Body of pancreas (tissue), 4 donors: Measurements from ENCODE around the gene C19orf25.

Source experiments
- CTCF ChIP-seq, 7 experiments: fragments of 450-650 bp in 4 of 7; fragments of 200-600 bp in 3 of 7; sonication (generic) in 3 of 7; IDR thresholded peaks; one replicate each; pipeline ENCODE4 v1.5.1; 2016 to 2019; ENCODE audit warnings: antibody characterized with exemption in 7 of 7
- POLR2A ChIP-seq, 3 donors: fragments of 450-650 bp; IDR thresholded peaks; one replicate each; pipeline ENCODE4 v1.6.1; 2016; ENCODE audit warnings: antibody characterized with exemption in 3 of 3, mild to moderate bottlenecking in 2 of 3

- TF ChIP-seq CTCF (IDR thresholded peaks at IDR 0.05) (no peak), POLR2A (IDR thresholded peaks at IDR 0.05) (no peak)
Measured at GRCh38 chr19:1520203-1520780, 41.3 kb upstream of the C19orf25 start.
